Raji (cell line): ENCODE results near the gene MRPL12.

Experiments
- POLR2A ChIP-seq: IDR thresholded peaks from 2 replicates; pipeline ENCODE4 v1.6.1; 2011; ENCODE audit warnings: low read depth, low read length, control low read depth; ENCODE audit not compliant: insufficient read depth

The MRPL12 gene

GRCh38 chr17:81734405-81735263, 31.5 kb downstream of the MRPL12 start:
- TF ChIP-seq POLR2A = no peak

GRCh38 chr17:81735264-81736102, 32.3 kb downstream of the MRPL12 start:
- TF ChIP-seq POLR2A = no peak

- no peak for TF ChIP-seq POLR2A
Measured at GRCh38 chr17:81737947-81738800, 35.0 kb downstream of the MRPL12 start.

- no peak for TF ChIP-seq POLR2A
Measured at GRCh38 chr17:81738801-81739393, 35.7 kb downstream of the MRPL12 start.

GRCh38 chr17:81740395-81740961, 37.3 kb downstream of the MRPL12 start:
- no peak for TF ChIP-seq POLR2A

- no peak for TF ChIP-seq POLR2A
Measured at GRCh38 chr17:81741049-81741593, 38.0 kb downstream of the MRPL12 start.

GRCh38 chr17:81741594-81742452, 38.7 kb downstream of the MRPL12 start:
- no peak for TF ChIP-seq POLR2A
